ENCODE measurements around the gene RSF1.

The RSF1 gene

GRCh38 chr11:77726524-77726923 lies 94.0 kb downstream of the RSF1 start:
- no peak for TF ChIP-seq CTCF (conservative IDR thresholded peaks at IDR 0.05)
- TF ChIP-seq ZFX (IDR thresholded peaks at IDR 0.05): no peak

GRCh38 chr11:77725433-77725832 lies 95.1 kb downstream of the RSF1 start:
- no peak overlapping the region for H3K27ac ChIP-seq
- TF ChIP-seq CTCF (conservative IDR thresholded peaks at IDR 0.05): no peak
- no peak for TF ChIP-seq ZFX (IDR thresholded peaks at IDR 0.05)

More at GRCh38 chr11:77726524-77726923, 94.0 kb downstream of the RSF1 start:
- no peak overlapping the region for H3K27ac ChIP-seq

GRCh38 chr11:77724636-77725035 lies 95.9 kb downstream of the RSF1 start:
- TF ChIP-seq ZFX (IDR thresholded peaks at IDR 0.05) (no peak), CTCF (conservative IDR thresholded peaks at IDR 0.05) (no peak)
- no peak overlapping the region for H3K27ac ChIP-seq

GRCh38 chr11:77723024-77723423 lies 97.5 kb downstream of the RSF1 start:
- no peak for TF ChIP-seq CTCF (conservative IDR thresholded peaks at IDR 0.05)
- no peak for TF ChIP-seq ZFX (IDR thresholded peaks at IDR 0.05)

GRCh38 chr11:77710358-77710757 lies 110.2 kb downstream of the RSF1 start:
- TF ChIP-seq ZFX (IDR thresholded peaks at IDR 0.05): no peak
- TF ChIP-seq CTCF (conservative IDR thresholded peaks at IDR 0.05): no peak
- H3K27ac ChIP-seq: no peak overlapping the region

More at GRCh38 chr11:77723024-77723423, 97.5 kb downstream of the RSF1 start:
- no peak overlapping the region for H3K27ac ChIP-seq

- TF ChIP-seq ZFX (IDR thresholded peaks at IDR 0.05): no peak
- TF ChIP-seq CTCF (conservative IDR thresholded peaks at IDR 0.05): no peak
- no peak overlapping the region for H3K27ac ChIP-seq
These were observed 114.5 kb downstream of the RSF1 start for GRCh38 chr11:77705876-77706579.

GRCh38 chr11:77705195-77705875 lies 115.2 kb downstream of the RSF1 start:
- no peak overlapping the region for H3K27ac ChIP-seq
- no peak for TF ChIP-seq CTCF (conservative IDR thresholded peaks at IDR 0.05)
- TF ChIP-seq ZFX (IDR thresholded peaks at IDR 0.05): no peak

All from C4-2B (cell line).